Medulla oblongata (tissue), 1 donor: ENCODE results near the gene CAMSAP1.
"Not testable (repeated sequence)": the region's sequence is repeated elsewhere in the genome, so short reads cannot be mapped to it uniquely, and the experiment has no call there.

Experiments used
- DNase-seq: peaks from one replicate; pipeline ENCODE4 v3.0.0-alpha.2; 2015; ENCODE audit errors: extremely low spot score

Gene CAMSAP1

DNA sequence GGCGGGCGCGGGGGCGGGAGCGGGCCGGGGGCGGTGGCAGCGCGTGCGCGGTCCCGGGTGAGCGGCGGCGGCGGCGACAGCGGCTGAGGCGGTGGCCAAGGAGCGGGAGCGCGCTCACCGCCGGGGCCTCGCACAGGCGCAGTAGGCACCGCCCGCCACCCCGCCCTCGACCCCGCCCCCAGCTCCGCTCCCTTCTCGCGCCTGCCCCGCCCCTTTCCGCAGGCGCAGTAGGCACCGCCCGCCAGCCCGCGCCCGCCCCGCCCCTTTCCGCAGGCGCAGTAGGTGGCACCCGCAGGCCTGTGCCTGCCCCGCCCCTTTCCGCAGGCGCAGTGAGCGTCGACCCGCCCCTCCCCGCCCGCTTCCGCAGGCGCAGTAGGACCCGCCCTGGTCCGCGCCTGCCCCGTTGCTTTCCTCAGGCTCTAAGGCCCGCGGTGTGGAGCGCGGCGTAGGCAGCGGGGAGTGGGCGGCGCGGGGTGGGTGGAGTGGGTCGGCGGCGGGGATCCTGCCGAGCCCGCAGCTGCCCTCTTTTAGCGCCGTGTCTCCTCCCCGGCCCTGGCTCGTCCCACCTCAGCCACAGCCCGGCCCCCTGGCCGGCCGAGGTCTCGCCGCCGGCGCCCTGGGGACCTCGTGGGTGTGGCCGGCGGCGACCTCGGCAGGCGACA is at the start of gene CAMSAP1:
Gene CAMSAP1 (minus strand): TSS at position 116 of the 662 bp plus-strand sequence. CDS start 387 bp downstream, outside the sequence.
- peak; percentile 94 for DNase-seq

DNA sequence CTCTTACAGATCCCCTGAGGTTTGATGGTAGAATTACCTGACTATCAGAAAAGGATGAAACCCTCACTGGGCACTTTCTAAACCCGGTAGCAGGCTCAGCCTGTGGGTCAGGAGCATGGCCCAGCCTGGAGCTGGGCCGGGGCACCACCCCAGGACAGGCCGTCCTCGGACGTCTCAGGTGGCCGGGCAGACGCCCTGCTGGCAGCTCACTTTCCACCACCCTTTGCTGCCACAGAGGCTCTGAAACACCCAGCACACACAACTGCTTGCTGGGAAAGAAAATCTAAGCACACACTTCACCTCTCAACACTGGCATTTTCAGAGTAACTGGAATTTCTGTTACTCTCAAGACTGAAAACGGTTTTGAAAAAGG is 49.4 kb upstream of the CAMSAP1 start:
- DNase-seq, result no peak

- no peak for DNase-seq
These were observed 48.8 kb upstream of the CAMSAP1 start for GRCh38 chr9:135955934-135956801.

GRCh38 chr9:135952664-135953206 is 45.4 kb upstream of the CAMSAP1 start:
- no peak for DNase-seq

DNA sequence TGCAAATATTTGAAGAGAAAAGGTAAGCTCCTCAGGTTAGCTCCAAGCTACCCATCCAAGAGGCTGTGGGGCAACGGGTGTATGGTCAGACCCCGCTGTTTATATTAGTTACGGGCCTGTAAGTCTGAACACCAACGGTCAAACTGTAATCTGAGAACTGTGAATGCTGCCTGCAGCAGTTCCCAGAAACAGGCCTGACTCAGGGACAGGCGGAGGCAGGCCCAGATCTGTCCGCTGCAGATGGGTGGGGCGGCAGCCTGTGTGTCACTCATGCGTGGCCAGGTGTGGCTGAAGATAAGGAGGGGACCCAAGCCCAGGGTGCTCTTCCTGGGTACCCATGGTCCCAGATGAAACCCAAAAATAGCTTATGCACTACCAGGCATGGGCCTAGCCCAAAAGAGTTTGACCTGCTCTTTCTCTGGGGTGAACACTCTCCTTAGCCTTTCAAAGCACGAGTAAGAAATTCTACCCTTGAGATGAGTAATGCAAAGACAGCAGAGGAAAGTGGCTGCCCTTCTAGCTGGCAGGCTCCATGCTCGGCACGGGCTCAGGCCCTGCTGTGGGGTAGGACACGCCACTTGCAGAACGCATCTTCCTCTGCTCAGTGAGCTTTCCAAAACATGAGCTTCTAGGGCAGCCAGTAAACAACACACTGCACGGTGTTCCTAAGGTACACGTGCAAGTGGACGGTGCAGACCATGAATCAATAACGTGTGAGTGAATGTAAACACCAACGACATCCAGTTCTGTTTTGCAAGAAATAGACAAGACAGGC is 44.7 kb upstream of the CAMSAP1 start:
- no peak for DNase-seq

DNA sequence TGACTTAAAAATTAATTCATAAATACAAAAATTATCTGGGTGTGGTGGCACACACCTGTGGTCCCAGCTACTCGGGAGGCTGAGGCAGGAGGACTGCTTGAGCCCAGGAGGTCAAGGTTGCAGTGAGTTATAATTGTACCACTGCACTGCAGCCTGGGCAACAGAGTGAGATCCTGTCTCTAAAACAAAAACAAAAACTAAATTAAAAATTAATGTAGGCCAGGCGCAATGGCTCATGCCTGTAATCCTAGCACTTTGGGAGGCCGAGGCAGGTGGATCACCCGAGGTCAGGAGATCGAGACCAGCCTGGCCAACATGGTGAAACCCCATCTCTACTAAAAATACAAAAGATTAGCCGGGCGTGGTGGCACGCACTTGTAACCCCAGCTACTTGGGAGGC is 44.0 kb upstream of the CAMSAP1 start:
- DNase-seq, result not testable (repeated sequence)

DNA sequence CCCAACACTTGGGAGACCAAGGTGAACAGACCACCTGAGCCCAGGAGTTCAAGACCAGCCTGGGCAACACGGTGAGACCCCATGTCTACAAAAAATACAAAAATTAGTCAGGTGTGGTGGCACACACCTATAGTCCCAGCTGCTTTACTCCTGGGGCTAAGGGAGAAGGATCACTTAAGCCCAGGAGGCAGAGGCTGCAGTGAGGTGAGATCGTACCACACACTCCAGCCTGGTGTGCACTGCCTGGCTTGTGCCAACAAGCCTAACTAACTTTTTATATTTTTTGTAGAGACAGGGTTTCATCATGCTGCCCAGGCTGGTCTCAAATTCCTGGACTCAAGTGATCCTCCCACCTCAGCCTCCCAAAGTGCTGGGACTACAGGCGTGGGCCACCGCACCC is 43.5 kb upstream of the CAMSAP1 start:
- not testable (repeated sequence) for DNase-seq

GRCh38 chr9:135950135-135950682 is 42.9 kb upstream of the CAMSAP1 start:
- DNase-seq, result no peak

GRCh38 chr9:135949501-135950134 is 42.3 kb upstream of the CAMSAP1 start:
- no peak for DNase-seq

GRCh38 chr9:135948968-135949367 is 41.6 kb upstream of the CAMSAP1 start:
- DNase-seq, result no peak

GRCh38 chr9:135948446-135948845 is 41.1 kb upstream of the CAMSAP1 start:
- no peak for DNase-seq

DNA sequence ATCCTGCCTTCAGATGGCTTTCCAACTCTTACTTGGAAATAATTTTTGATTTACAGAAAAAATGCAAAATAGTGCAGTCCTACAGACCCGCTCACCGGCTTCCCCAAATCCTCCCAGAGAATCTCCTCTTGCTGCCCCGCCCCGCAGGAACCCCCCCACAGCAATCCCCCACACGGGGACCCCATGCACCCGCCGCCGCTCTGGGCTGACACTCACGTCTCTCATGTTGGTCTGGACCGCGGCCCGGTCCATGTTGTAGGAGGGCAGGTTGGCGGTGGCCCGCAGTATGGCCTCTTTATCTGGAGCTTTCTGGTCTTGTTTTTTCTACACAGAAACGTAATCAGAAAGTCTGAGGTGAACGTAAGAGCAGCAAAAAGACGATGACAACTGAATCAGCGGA is 40.2 kb upstream of the CAMSAP1 start:
- no peak for DNase-seq

GRCh38 chr9:135947105-135947504 is 39.8 kb upstream of the CAMSAP1 start:
- DNase-seq, result not testable (repeated sequence)

- DNase-seq, result no peak
These were observed 39.1 kb upstream of the CAMSAP1 start for GRCh38 chr9:135946392-135946994.

- DNase-seq, result no peak
These were observed 38.6 kb upstream of the CAMSAP1 start for GRCh38 chr9:135945969-135946368.

- DNase-seq, result no peak
These were observed 37.3 kb upstream of the CAMSAP1 start for GRCh38 chr9:135944444-135945252.

- not testable (repeated sequence) for DNase-seq
These were observed 36.3 kb upstream of the CAMSAP1 start for GRCh38 chr9:135943604-135944003.

- no peak for DNase-seq
These were observed 34.1 kb upstream of the CAMSAP1 start for GRCh38 chr9:135941288-135941995.
